ENCODE results near the gene B3GNT7. TPM values are rescaled to one million over a fixed set of nuclear protein-coding genes. Genes with fewer than 3 reads are reported as not detected.

B3GNT7 gene
- total and polyA plus RNA-seq, 2 of the 4 experiments (the other 2 are of a cell fraction) = under 0.01 to 0.03 TPM

DNA sequence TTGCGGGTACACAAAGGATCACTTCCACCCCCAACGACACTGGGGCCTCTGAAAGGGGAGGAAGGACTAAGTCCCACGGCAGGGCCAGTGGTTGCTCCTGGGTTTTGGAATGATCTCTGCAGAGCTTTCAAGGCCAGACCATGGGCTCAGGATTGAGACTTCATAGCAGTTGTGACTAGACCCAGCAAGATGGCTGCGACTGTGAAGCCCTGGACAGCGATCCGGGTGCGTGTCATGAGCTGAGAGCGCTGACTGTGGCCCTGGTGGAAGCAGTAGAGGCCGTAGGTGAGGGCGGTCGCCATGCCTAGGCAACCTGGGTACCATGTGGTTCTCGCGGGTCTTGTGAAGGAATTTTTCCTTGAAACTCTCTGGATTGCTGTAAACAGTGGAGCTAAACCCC, 41.4 kb downstream of the B3GNT7 start:
- TF ChIP-seq MAFK (IDR thresholded peaks at IDR 0.05; ENCODE audit: low read depth, low read length) = no peak
- TF ChIP-seq RFX5 (IDR thresholded peaks at IDR 0.05; ENCODE audit: low read depth, low read length) = no peak
- TF ChIP-seq CEBPB (IDR thresholded peaks at IDR 0.05; ENCODE audit: low read depth, low read length) = no peak
- TF ChIP-seq BHLHE40 (IDR thresholded peaks at IDR 0.05; ENCODE audit: low read depth, low read length) = no peak
- TF ChIP-seq, protein P1, sequence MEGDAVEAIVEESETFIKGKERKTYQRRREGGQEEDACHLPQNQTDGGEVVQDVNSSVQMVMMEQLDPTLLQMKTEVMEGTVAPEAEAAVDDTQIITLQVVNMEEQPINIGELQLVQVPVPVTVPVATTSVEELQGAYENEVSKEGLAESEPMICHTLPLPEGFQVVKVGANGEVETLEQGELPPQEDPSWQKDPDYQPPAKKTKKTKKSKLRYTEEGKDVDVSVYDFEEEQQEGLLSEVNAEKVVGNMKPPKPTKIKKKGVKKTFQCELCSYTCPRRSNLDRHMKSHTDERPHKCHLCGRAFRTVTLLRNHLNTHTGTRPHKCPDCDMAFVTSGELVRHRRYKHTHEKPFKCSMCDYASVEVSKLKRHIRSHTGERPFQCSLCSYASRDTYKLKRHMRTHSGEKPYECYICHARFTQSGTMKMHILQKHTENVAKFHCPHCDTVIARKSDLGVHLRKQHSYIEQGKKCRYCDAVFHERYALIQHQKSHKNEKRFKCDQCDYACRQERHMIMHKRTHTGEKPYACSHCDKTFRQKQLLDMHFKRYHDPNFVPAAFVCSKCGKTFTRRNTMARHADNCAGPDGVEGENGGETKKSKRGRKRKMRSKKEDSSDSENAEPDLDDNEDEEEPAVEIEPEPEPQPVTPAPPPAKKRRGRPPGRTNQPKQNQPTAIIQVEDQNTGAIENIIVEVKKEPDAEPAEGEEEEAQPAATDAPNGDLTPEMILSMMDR (conservative IDR thresholded peaks at IDR 0.05; ENCODE audit: low read depth, low read length) = no peak
- H3K14ac ChIP-seq (replicated peaks; ENCODE audit: low read depth, low read length) = no peak overlapping the region
- no peak overlapping the region for H2BK15ac ChIP-seq (ENCODE audit: low read depth, low read length)
- no peak overlapping the region for H2BK5ac ChIP-seq (ENCODE audit: low read depth, low read length, poor library complexity, severe bottlenecking)
- peaks cover under 1% of the 10 kb centered on the region; the same call in 1 of the 2 replicates for H3K9me3 ChIP-seq (ENCODE audit: control insufficient read depth, insufficient read depth, low read length)
- H3K9me1 ChIP-seq (ENCODE audit: insufficient read depth, low read length) = no peaks in the 10 kb centered on the region
- H4K91ac ChIP-seq (ENCODE audit: insufficient read depth, low read depth, low read length) = no peak overlapping the region
- H3K56ac ChIP-seq (ENCODE audit: extremely low read depth, insufficient read depth, low read length) = no peak overlapping the region
- dilution Hi-C loops (cut with HindIII; ENCODE audit: low sequenced_read_pairs, unreplicated experiment) (no loop called here), in situ Hi-C loops (cut with MboI; ENCODE audit: low sequenced_read_pairs) (no loop called here), intact Hi-C loops (cut with micrococcal nuclease) (no loop called here)
- no peak overlapping the region for H2AK9ac ChIP-seq (replicated peaks; ENCODE audit: low read depth, low read length, poor library complexity)
- H4K5ac ChIP-seq (ENCODE audit: low read depth, low read length) = no peak overlapping the region
- H3K9ac ChIP-seq (ENCODE audit: low read depth, low read length) = no peak overlapping the region
- H2AFZ ChIP-seq (replicated peaks; ENCODE audit: low read length, poor library complexity) = peak overlapping the region; percentile 63
- no peak overlapping the region for H2BK20ac ChIP-seq (ENCODE audit: low read depth, low read length)
- no TSS peak for BruUV-seq (replicated peaks)
- H4K8ac ChIP-seq (ENCODE audit: low read depth in 2 of 2, low read length in 2 of 2) = no peak overlapping the region
- no peaks in the 10 kb centered on the region for H3K27me3 ChIP-seq (ENCODE audit: control insufficient read depth, insufficient read depth, low read length)
- H3K4me1 ChIP-seq (ENCODE audit: control insufficient read depth, insufficient read depth, low read length) = no peaks in the 10 kb centered on the region
- H3K36me3 ChIP-seq (ENCODE audit: control insufficient read depth, insufficient read depth, low read length) = no peaks in the 10 kb centered on the region
- H4K20me1 ChIP-seq (ENCODE audit: insufficient read depth, low read length) = no peaks in the 10 kb centered on the region
- H2BK120ac ChIP-seq (ENCODE audit: low read depth, low read length) = no peak overlapping the region
- ChIA-PET POLR2A (ENCODE audit: unreplicated experiment) (no interaction called here), CTCF (interaction anchor here (1.1 kb wide), 1 partner anchor 25 kb away, joined by 3 read pairs; no protein-coding TSS in a partner anchor)
- H3K27ac ChIP-seq (ENCODE audit: insufficient read depth, low read length) = no peak overlapping the region
- no peak overlapping the region for H3K4me3 ChIP-seq (ENCODE audit: insufficient read depth, low read depth, low read length)
- H3K23ac ChIP-seq (ENCODE audit: low read depth, low read length) = no peak overlapping the region
- WGBS, 2 experiments (ENCODE audit: extremely low coverage in 2 of 2, insufficient read length in 1 of 2) = 89% methylated on average over 11 of the region's 13 CpGs; no CpG with 5 or more reads in 1 of the 2 experiments
- H3K4ac ChIP-seq (ENCODE audit: low read depth, low read length) = no peak overlapping the region
- H3K18ac ChIP-seq (ENCODE audit: low read depth, low read length) = no peak overlapping the region
- DNase-seq (no peak), ATAC-seq (ENCODE audit: low read depth) (no peak)
- H2AK5ac ChIP-seq (ENCODE audit: low read depth, low read length) = no peak overlapping the region
- H3K79me1 ChIP-seq (ENCODE audit: low read depth in 1 of 2, low read length in 2 of 2) = no peaks in the 10 kb centered on the region
- H3K4me2 ChIP-seq (ENCODE audit: low read depth, low read length) = no peak overlapping the region

Data from IMR-90 (cell line).